PFSK-1 (cell line): ENCODE data around the gene CPSF3.

Source experiments
- FOXP2 ChIP-seq: optimal IDR thresholded peaks from 2 replicates; pipeline ENCODE3; 2011; ENCODE audit warnings: borderline replicate concordance, control low read depth, inconsistent platforms; ENCODE audit not compliant: insufficient read depth; ENCODE audit errors: extremely low read length, extremely low read depth
- POLR2AphosphoS5 ChIP-seq: IDR thresholded peaks from 2 replicates; pipeline ENCODE4 v1.6.1; 2012; ENCODE audit warnings: low read depth, mild to moderate bottlenecking, control low read depth, low read length, moderate library complexity
- SIN3A ChIP-seq: IDR thresholded peaks from 2 replicates; pipeline ENCODE4 v1.6.1; 2012; ENCODE audit warnings: mild to moderate bottlenecking, low read length, moderate library complexity, borderline replicate concordance; ENCODE audit not compliant: insufficient read depth
- TAF1 ChIP-seq: IDR thresholded peaks from 2 replicates; pipeline ENCODE4 v1.6.1; 2012; ENCODE audit warnings: low read length, control low read depth, borderline replicate concordance; ENCODE audit not compliant: insufficient read depth
- TF ChIP-seq, protein P1 (sequence below), 2 experiments: IDR thresholded peaks; 2 replicates each; pipeline versions ENCODE4 v1.6.1 to v1.8.0; 2011 to 2012; ENCODE audit warnings: low read depth in 2 of 2, low read length in 2 of 2, control low read depth in 1 of 2, inconsistent platforms in 1 of 2, mild to moderate bottlenecking in 1 of 2, moderate library complexity in 1 of 2; ENCODE audit not compliant: insufficient read depth in 1 of 2

The CPSF3 gene

DNA sequence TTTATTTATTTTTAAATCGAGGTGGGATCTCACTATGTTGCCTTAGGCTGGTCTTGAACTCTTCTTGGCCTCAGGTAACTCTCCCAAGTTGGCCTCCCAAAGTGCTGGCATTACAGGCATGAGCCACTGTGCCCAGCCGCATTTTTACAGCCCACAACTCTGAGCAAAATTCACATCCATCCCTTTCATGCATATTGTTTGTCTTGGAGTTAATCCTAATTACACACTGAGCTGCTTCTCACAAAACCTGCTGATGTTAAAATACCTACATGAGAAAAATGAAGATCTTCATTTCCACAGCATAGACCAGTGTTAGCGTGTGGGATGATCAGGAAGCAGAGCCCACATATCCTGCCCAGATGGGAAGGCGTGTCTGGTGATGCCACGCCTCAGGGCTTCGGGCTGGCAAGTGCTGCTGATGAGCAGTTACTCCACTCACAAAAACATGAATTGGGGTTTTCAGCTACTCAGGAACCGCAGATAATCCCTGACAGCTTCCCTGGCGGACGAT is 14.8 kb upstream of the CPSF3 start:
- TF ChIP-seq, protein P1, sequence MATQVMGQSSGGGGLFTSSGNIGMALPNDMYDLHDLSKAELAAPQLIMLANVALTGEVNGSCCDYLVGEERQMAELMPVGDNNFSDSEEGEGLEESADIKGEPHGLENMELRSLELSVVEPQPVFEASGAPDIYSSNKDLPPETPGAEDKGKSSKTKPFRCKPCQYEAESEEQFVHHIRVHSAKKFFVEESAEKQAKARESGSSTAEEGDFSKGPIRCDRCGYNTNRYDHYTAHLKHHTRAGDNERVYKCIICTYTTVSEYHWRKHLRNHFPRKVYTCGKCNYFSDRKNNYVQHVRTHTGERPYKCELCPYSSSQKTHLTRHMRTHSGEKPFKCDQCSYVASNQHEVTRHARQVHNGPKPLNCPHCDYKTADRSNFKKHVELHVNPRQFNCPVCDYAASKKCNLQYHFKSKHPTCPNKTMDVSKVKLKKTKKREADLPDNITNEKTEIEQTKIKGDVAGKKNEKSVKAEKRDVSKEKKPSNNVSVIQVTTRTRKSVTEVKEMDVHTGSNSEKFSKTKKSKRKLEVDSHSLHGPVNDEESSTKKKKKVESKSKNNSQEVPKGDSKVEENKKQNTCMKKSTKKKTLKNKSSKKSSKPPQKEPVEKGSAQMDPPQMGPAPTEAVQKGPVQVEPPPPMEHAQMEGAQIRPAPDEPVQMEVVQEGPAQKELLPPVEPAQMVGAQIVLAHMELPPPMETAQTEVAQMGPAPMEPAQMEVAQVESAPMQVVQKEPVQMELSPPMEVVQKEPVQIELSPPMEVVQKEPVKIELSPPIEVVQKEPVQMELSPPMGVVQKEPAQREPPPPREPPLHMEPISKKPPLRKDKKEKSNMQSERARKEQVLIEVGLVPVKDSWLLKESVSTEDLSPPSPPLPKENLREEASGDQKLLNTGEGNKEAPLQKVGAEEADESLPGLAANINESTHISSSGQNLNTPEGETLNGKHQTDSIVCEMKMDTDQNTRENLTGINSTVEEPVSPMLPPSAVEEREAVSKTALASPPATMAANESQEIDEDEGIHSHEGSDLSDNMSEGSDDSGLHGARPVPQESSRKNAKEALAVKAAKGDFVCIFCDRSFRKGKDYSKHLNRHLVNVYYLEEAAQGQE (IDR thresholded peaks at IDR 0.05; ENCODE audit: insufficient read depth in 1 of 2, low read depth in 2 of 2, low read length in 2 of 2): no peak
- 0 out of 2 replicates have a peak, but pooled peaks have one; percentile 27 for TF ChIP-seq TAF1

DNA sequence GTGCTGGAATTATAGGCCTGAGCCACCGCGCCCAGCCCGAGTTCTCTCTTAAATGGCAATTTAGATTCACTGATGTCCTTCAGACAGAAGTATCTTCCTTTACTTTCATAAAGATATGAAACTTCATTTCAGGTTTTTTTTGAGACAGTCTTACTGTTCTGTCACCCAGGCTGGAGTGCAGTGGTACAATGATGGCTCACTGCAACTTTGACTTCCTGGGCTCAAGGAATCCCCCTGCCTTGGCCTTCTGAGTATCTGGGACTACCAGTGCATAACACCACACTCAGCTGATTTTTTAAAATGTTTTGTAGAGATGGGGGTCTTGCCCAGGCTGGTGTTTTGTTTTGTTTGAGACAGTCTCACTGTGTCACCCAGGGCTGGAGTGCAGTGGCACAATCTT is 13.3 kb upstream of the CPSF3 start:
- TF ChIP-seq, protein P1 (IDR thresholded peaks at IDR 0.05; ENCODE audit: insufficient read depth in 1 of 2, low read depth in 2 of 2, low read length in 2 of 2): no peak
- TF ChIP-seq POLR2AphosphoS5 (no peak), TAF1 (no peak), FOXP2 (no peak), SIN3A (no peak)

DNA sequence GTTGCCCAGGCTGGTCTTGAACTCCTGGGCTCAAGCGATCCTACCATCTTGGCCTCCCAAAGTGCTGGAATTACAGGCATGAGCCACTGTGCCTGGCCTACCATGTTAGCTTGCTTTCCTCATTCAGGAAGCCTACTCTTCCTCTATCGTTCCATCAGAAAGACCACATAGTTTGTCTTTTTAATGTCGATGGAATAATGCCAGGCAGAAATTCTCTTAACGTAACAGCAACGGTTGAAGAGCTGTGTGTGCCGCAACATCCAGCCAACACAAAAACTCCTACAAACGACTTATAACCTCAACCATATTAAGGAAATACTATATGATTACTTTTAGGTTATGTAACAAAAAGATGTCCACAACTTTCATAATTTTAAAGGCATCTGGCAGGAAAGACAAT is 10.7 kb upstream of the CPSF3 start:
- no peak for TF ChIP-seq SIN3A
- TF ChIP-seq, protein P1 (IDR thresholded peaks at IDR 0.05; ENCODE audit: insufficient read depth in 1 of 2, low read depth in 2 of 2, low read length in 2 of 2): no peak
- no peak for TF ChIP-seq POLR2AphosphoS5
- TF ChIP-seq TAF1: no peak
- no peak for TF ChIP-seq FOXP2

DNA sequence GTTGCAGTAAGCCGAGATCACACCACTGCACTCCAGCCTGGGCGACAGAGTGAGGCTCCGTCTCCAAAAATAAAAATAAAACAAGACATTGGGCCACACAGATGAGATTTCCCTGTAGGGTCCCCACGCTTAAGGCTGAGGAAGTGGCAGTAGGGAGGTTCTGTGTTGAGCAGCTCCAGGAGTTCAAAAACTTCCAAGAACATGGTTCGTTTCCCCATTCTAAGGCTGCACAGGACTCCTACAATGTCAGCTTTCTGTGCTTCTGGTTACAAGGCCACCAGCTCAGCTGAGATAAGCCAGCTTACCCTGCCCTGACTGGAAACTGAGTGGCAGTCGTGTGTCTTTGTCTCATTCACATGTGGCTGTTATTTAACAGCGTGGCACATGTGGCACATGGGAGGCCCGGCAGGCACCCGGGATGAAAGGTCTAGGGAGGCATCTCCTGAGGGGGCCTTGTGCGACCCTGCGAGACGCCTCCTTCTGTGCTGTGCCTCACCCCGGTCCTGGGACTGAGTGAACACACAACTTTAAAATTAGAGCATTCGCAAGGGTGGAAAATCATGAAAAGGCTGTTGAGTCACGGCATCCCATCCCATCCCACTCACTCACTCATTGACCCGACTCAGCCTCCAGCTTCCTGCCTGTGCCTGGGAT is 7.8 kb upstream of the CPSF3 start:
- TF ChIP-seq POLR2AphosphoS5: no peak
- TF ChIP-seq, protein P1 (IDR thresholded peaks at IDR 0.05; ENCODE audit: insufficient read depth in 1 of 2, low read depth in 2 of 2, low read length in 2 of 2): no peak
- no peak for TF ChIP-seq SIN3A
- TF ChIP-seq TAF1: no peak
- no peak for TF ChIP-seq FOXP2
